GM12878 (cell line): ENCODE results near the gene NKRF. TPM values are rescaled to one million over a fixed set of nuclear protein-coding genes. Genes with fewer than 3 reads are reported as not detected.

ENCODE experiments used
- ATAC-seq: fragments of 200-7000 bp; cut with Tn5 transposase; 3 replicates; pipeline ENCODE4 v1.9.1; 2020; ENCODE audit warnings: mild to moderate bottlenecking, moderate library complexity
- BruUV-seq: library from RNA; stranded (reverse); fragments of 400-500 nt; replicated peaks from 2 replicates; lab custom pipeline; 2021; lab: Mats Ljungman, UMichigan
- CTCF ChIA-PET: fragments of 300-600 bp; sonication (Branson Sonifier 250); formaldehyde crosslinking; extraction: SDS; loops from one replicate; lab custom pipeline; 2021; ENCODE audit warnings: inconsistent platforms; lab: Yijun Ruan, JAX
- POLR2A ChIA-PET: fragments of 350-600 bp; formaldehyde crosslinking; extraction: SDS; loops from one replicate; lab custom pipeline; 2021; ENCODE audit warnings: inconsistent platforms; lab: Charles Lee
- RAD21 ChIA-PET: fragments of 300-600 bp; sonication (Branson Sonifier 250); formaldehyde crosslinking; loops from one replicate; lab custom pipeline; 2023; ENCODE audit warnings: antibody characterized with exemption; ENCODE audit not compliant: unreplicated experiment; lab: Charles Lee
- SMC1A ChIA-PET: fragments of 300-600 bp; sonication (Branson Sonifier 250); formaldehyde crosslinking; loops from one replicate; lab custom pipeline; 2023; ENCODE audit not compliant: unreplicated experiment, uncharacterized antibody; lab: Charles Lee
- DNase-seq: peaks from one replicate; pipeline ENCODE4 v3.0.0-alpha.2; 2011; ENCODE audit warnings: low read depth, low spot score
- FAIRE-seq: peaks from 3 replicates; lab custom pipeline; 2011; peaks lifted over from hg19 to GRCh38; lab: Jason Lieb, UNC
- H2AFZ ChIP-seq: 2 replicates; pipeline ENCODE4 v1.6.0; 2011; ENCODE audit warnings: low read depth, low read length, control low read depth; ENCODE audit not compliant: control insufficient read depth
- H3K27ac ChIP-seq: 2 replicates; pipeline ENCODE4 v1.5.1; 2011; ENCODE audit warnings: control low read depth; ENCODE audit not compliant: control insufficient read depth, insufficient read depth
- H3K27me3 ChIP-seq, 2 experiments: replicated peaks in 1 of 2; 2 replicates each; pipeline versions ENCODE4 v1.6.0 to v1.6.1; 2011; ENCODE audit warnings: low read length in 1 of 2; ENCODE audit not compliant: control insufficient read depth in 2 of 2, insufficient read depth in 2 of 2
- H3K36me3 ChIP-seq, 2 experiments: 2 replicates each; pipeline ENCODE4 v1.5.1; 2011; ENCODE audit warnings: low read length in 1 of 2; ENCODE audit not compliant: control insufficient read depth in 2 of 2, insufficient read depth in 2 of 2
- H3K4me1 ChIP-seq: 2 replicates; pipeline ENCODE4 v1.6.1; 2011; ENCODE audit warnings: mild to moderate bottlenecking, low read length, moderate library complexity, mixed read lengths; ENCODE audit not compliant: control insufficient read depth, insufficient read depth
- H3K4me2 ChIP-seq: 2 replicates; pipeline ENCODE4 v1.6.0; 2011; ENCODE audit warnings: control low read depth; ENCODE audit not compliant: control insufficient read depth, insufficient read depth
- H3K4me3 ChIP-seq: fragments of 200-600 bp; sonication (generic); 2 replicates; pipeline ENCODE4 v1.5.1; 2016
- H3K79me2 ChIP-seq: 2 replicates; pipeline ENCODE4 v1.6.0; 2011; ENCODE audit warnings: low read length; ENCODE audit not compliant: control insufficient read depth, insufficient read depth
- H3K9ac ChIP-seq: 2 replicates; pipeline ENCODE4 v1.8.0; 2011; ENCODE audit warnings: low read length, control low read depth, mixed read lengths; ENCODE audit not compliant: control insufficient read depth, insufficient read depth
- H3K9me3 ChIP-seq: replicated peaks from 3 replicates; pipeline ENCODE4 v1.5.1; 2011; ENCODE audit warnings: mild to moderate bottlenecking, low read length; ENCODE audit not compliant: control insufficient read depth, insufficient read depth
- H4K20me1 ChIP-seq: 2 replicates; pipeline ENCODE4 v1.6.0; 2011; ENCODE audit not compliant: control insufficient read depth, insufficient read depth
- BRCA1 ChIP-seq: IDR thresholded peaks from 2 replicates; pipeline ENCODE4 v1.6.1; 2011; ENCODE audit warnings: low read depth, low read length, improper control_type of control experiment
- FOXM1 ChIP-seq: IDR thresholded peaks from 2 replicates; pipeline ENCODE4 v1.6.1; 2012; ENCODE audit warnings: low read depth, mild to moderate bottlenecking, inconsistent platforms, low read length, moderate library complexity
- HCFC1 ChIP-seq: fragments of 150-350 bp; IDR thresholded peaks from 2 replicates; pipeline ENCODE4 v1.6.1; 2014; ENCODE audit warnings: low read length
- JUNB ChIP-seq: IDR thresholded peaks from 2 replicates; pipeline ENCODE4 v1.6.1; 2016; ENCODE audit warnings: antibody characterized with exemption, mild to moderate bottlenecking
- MTA2 ChIP-seq: fragments of 450-650 bp; IDR thresholded peaks from 2 replicates; pipeline ENCODE4 v1.6.1; 2016; ENCODE audit warnings: low read depth, mild to moderate bottlenecking, moderate library complexity
- NFXL1 ChIP-seq: fragments of 450-650 bp; IDR thresholded peaks from 2 replicates; pipeline ENCODE4 v1.6.1; 2017; ENCODE audit warnings: antibody characterized with exemption, mild to moderate bottlenecking, borderline replicate concordance
- RELA ChIP-seq: fragments of 450-650 bp; IDR thresholded peaks from 2 replicates; pipeline ENCODE4 v1.8.0; 2014; ENCODE audit warnings: borderline replicate concordance; ENCODE audit not compliant: partially characterized antibody
- SIX5 ChIP-seq: IDR thresholded peaks from 2 replicates; pipeline ENCODE4 v1.6.1; 2011; ENCODE audit warnings: mild to moderate bottlenecking, low read depth, low read length, moderate library complexity; ENCODE audit not compliant: severe bottlenecking
- SMAD1 ChIP-seq: fragments of 450-650 bp; IDR thresholded peaks from 2 replicates; pipeline ENCODE4 v1.6.1; 2018; ENCODE audit warnings: mild to moderate bottlenecking, low read depth; ENCODE audit not compliant: partially characterized antibody
- SMAD5 ChIP-seq: IDR thresholded peaks from 2 replicates; pipeline ENCODE4 v1.6.1; 2016; ENCODE audit warnings: antibody characterized with exemption, low read depth
- SUPT20H ChIP-seq: IDR thresholded peaks from 2 replicates; pipeline ENCODE4 v1.6.1; 2011; ENCODE audit warnings: low read depth, mild to moderate bottlenecking, low read length, moderate library complexity, borderline replicate concordance; ENCODE audit not compliant: control insufficient read depth
- SUZ12 ChIP-seq: fragments of 200-600 bp; sonication (generic); IDR thresholded peaks from one replicate; pipeline ENCODE4 v1.6.1; 2018; ENCODE audit warnings: antibody characterized with exemption, mild to moderate bottlenecking; ENCODE audit not compliant: unreplicated experiment
- YBX1 ChIP-seq: fragments of 450-650 bp; IDR thresholded peaks from 2 replicates; pipeline ENCODE4 v1.6.1; 2016; ENCODE audit warnings: antibody characterized with exemption
- ZNF217 ChIP-seq: fragments of 450-650 bp; IDR thresholded peaks from 2 replicates; pipeline ENCODE4 v1.6.1; 2017; ENCODE audit warnings: antibody characterized with exemption, mild to moderate bottlenecking
- WGBS: methylation state at CpG from one replicate; pipeline ENCODE4 v1.1.6; 2016; ENCODE audit warnings: low lambda C conversion rate; ENCODE audit not compliant: insufficient replicate concordance, insufficient coverage; ENCODE audit errors: missing lambda C conversion rate; 5-methylcytosine and 5-hydroxymethylcytosine counted together
- in situ Hi-C: fragments of 300-500 bp; cut with MboI; formaldehyde crosslinking; loops from 9 replicates; pipeline ENCODE4 v1.14.3; 2018; ENCODE audit warnings: mixed read lengths
- intact Hi-C: fragments of 100-400 bp; cut with micrococcal nuclease; formaldehyde crosslinking; loops from one replicate; pipeline ENCODE4 v1.14.2; 2022; ENCODE audit not compliant: unreplicated experiment
- polyA plus RNA-seq, 11 experiments: library from polyadenylated mRNA; depleted of rRNA in 4 of 11; unstranded in 6 of 11; stranded (reverse) in 5 of 11; fragments of >200 nt; fragmentation: Nextera tagmentation in 4 of 11; fragmentation: Illumina TruSeq in 1 of 11; extraction: Ambion mirVana in 4 of 11; extraction: Trizol in 1 of 11; gene quantifications; 1 replicate in 1 of 11; 2 replicates in 10 of 11; pipeline versions ENCODE4 v1.2.1 to v1.2.3, GENCODE V29; 2011 to 2016; ENCODE audit warnings: inconsistent platforms in 2 of 11, missing spikeins in 2 of 11, low read depth in 1 of 11
- total RNA-seq, 4 experiments: library from RNA; depleted of rRNA in 3 of 4; stranded (reverse); fragments of >200 nt in 3 of 4; fragmentation: Illumina TruSeq in 1 of 4; extraction: Trizol in 1 of 4; gene quantifications; 2 replicates each; pipeline versions ENCODE4 v1.2.1 to v1.2.3, GENCODE V29; 2013 to 2021
- TF ChIP-seq, protein P1 (sequence below): IDR thresholded peaks from 2 replicates; pipeline ENCODE4 v1.6.1; 2012; ENCODE audit warnings: low read length, inconsistent platforms

The NKRF gene
- total and polyA plus RNA-seq, 10 of the 15 experiments (the other 5 are each of a cell fraction or from before 2014, with no cell fraction given) = 6.2 to 21.5 (median 10.1) TPM

- H2AFZ ChIP-seq = no peak overlapping the region; the same call in 1 of the 2 replicates
- ATAC-seq (no peak), DNase-seq (no peak), FAIRE-seq (no peak)
- in situ Hi-C loops (no loop called here), intact Hi-C loops (no loop called here)
- H3K36me3 ChIP-seq = no peaks in the 10 kb centered on the region
- RAD21 ChIA-PET = interaction anchor here (1.4 to 2.5 kb wide), 3 partner anchors 33 to 185 kb away, joined by 3 to 9 read pairs (median 8); partner anchors contain the start of gene NKRF
- no TSS peak for BruUV-seq
- no peaks in the 10 kb centered on the region for H4K20me1 ChIP-seq
- H3K79me2 ChIP-seq = peaks cover 14% of the 10 kb centered on the region
- H3K4me3 ChIP-seq = peak overlapping the region; percentile 76
- no peak overlapping the region for H3K27ac ChIP-seq
- SMC1A ChIA-PET = interaction anchor here (0.7 to 1.3 kb wide), 3 partner anchors 14 to 32 kb away, joined by 3 to 4 read pairs (median 3); no protein-coding TSS in a partner anchor
- H3K27me3 ChIP-seq = no peaks in the 10 kb centered on the region
- no peaks in the 10 kb centered on the region; the same call in 2 of the 3 replicates for H3K9me3 ChIP-seq
- H3K9ac ChIP-seq = peak overlapping the region; percentile 72
- no peak for TF ChIP-seq HCFC1
- CTCF ChIA-PET = interaction anchor here (1.0 to 4.7 kb wide), 3 partner anchors 8 to 156 kb away, joined by 3 to 16 read pairs (median 8); no protein-coding TSS in a partner anchor
- POLR2A ChIA-PET = interaction anchor here (1.0 to 1.8 kb wide), 3 partner anchors 8 to 23 kb away, joined by 3 to 8 read pairs (median 4); partner anchors contain the start of gene STEEP1
- 51% methylated on average over 3 of the region's 3 CpGs for WGBS
- H3K4me1 ChIP-seq = no peaks in the 10 kb centered on the region; the same call in 1 of the 2 replicates
- H3K4me2 ChIP-seq = peak overlapping the region; percentile 62; the same call in 1 of the 2 replicates
These were observed 33.0 kb downstream of the NKRF start for GRCh38 chrX:119573222-119573621.

DNA sequence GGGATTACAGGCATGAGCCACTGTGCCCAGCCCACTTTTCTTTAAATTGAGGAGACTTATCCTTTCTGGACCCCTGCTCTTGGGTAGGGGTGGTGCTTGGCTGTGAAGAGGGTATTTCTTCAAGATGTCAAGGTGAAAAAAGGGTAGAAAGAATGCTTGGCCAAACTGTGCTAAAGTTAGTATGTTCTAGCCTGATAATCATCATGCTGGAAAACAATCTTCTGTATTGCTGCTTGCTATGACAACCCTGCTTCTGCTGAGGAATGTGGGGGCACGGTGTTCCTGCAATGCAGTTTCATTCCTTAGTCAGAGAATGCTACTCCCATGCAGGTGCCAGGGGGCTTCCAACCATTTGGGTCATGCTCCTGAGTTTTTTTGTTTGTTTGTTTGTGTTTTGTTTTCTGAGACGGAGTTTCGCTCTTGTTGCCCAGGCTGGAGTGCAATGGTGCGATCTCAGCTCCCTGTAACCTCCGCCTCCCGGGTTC is 35.8 kb downstream of the NKRF start:
- H3K4me2 ChIP-seq = no peak overlapping the region
- ATAC-seq (no peak), FAIRE-seq (no peak), DNase-seq (no peak)
- TF ChIP-seq RELA = no peak
- TF ChIP-seq YBX1 = no peak
- TF ChIP-seq SUZ12 = no peak
- TF ChIP-seq, protein P1, sequence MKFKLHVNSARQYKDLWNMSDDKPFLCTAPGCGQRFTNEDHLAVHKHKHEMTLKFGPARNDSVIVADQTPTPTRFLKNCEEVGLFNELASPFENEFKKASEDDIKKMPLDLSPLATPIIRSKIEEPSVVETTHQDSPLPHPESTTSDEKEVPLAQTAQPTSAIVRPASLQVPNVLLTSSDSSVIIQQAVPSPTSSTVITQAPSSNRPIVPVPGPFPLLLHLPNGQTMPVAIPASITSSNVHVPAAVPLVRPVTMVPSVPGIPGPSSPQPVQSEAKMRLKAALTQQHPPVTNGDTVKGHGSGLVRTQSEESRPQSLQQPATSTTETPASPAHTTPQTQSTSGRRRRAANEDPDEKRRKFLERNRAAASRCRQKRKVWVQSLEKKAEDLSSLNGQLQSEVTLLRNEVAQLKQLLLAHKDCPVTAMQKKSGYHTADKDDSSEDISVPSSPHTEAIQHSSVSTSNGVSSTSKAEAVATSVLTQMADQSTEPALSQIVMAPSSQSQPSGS = no peak
- no peak for TF ChIP-seq SUPT20H
- no peak for TF ChIP-seq JUNB
- TF ChIP-seq HCFC1 = no peak
- no peak for TF ChIP-seq SMAD5
- no peak for TF ChIP-seq ZNF217
- no peak for TF ChIP-seq NFXL1
- TF ChIP-seq BRCA1 = no peak
- no peak for TF ChIP-seq FOXM1
- TF ChIP-seq MTA2 = no peak
- no peak for TF ChIP-seq SIX5
- TF ChIP-seq SMAD1 = no peak
- H3K27ac ChIP-seq = no peak overlapping the region
- no peak overlapping the region for H3K9ac ChIP-seq
- H3K79me2 ChIP-seq = peaks cover 9% of the 10 kb centered on the region
- no TSS peak for BruUV-seq
- ChIA-PET POLR2A (interaction anchor here (0.5 kb wide), 1 partner anchor 50 kb away, joined by 3 read pairs; no protein-coding TSS in a partner anchor), CTCF (no interaction called here), RAD21 (interaction anchor here (1.4 kb wide), 1 partner anchor 21 kb away, joined by 3 read pairs; no protein-coding TSS in a partner anchor), SMC1A (no interaction called here)
- no peaks in the 10 kb centered on the region for H3K4me1 ChIP-seq
- 81% methylated on average over 6 of the region's 6 CpGs for WGBS
- no peaks in the 10 kb centered on the region for H3K36me3 ChIP-seq
- H2AFZ ChIP-seq = no peak overlapping the region
- H3K4me3 ChIP-seq = no peak overlapping the region
- intact Hi-C loops = no loop called here
- H4K20me1 ChIP-seq = no peaks in the 10 kb centered on the region
- in situ Hi-C loops = no loop called here
- H3K27me3 ChIP-seq = no peaks in the 10 kb centered on the region; a peak in 1 of 4 replicates
- no peaks in the 10 kb centered on the region; the same call in 2 of the 3 replicates for H3K9me3 ChIP-seq
